ENCODE results near the gene ACTR2.

Gene ACTR2

DNA sequence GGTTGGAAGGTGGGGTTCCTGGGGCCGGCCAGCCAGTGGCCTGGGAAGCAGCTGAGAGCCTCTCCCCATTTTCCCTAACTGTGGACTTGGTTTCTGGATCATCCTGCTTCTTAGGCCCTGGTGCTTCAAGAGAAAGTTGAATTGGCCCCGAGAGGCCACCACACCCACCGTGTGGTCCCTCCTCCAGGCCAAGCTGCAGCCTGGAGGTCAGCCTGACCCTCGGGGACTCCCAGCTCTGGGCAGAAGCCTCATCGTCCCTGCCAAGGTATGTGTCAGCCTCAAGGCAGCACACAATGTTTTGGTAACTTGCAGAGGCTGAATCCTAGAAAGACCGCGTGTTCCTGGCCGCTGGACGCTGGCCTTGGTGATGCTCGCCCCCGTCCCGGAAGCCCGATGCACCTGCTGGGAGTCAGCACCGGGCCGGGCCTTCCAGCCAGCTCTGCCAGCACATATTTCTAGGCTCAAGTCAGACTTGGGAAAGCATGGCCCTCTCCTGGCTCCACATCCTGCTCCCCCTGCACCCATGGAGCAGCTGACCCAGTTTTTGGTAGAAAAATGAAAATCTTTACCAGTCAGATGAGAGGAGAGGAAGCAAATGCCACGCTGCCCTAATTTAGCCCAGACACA lies 72.6 kb downstream of the ACTR2 start:
- TF ChIP-seq, protein P1, sequence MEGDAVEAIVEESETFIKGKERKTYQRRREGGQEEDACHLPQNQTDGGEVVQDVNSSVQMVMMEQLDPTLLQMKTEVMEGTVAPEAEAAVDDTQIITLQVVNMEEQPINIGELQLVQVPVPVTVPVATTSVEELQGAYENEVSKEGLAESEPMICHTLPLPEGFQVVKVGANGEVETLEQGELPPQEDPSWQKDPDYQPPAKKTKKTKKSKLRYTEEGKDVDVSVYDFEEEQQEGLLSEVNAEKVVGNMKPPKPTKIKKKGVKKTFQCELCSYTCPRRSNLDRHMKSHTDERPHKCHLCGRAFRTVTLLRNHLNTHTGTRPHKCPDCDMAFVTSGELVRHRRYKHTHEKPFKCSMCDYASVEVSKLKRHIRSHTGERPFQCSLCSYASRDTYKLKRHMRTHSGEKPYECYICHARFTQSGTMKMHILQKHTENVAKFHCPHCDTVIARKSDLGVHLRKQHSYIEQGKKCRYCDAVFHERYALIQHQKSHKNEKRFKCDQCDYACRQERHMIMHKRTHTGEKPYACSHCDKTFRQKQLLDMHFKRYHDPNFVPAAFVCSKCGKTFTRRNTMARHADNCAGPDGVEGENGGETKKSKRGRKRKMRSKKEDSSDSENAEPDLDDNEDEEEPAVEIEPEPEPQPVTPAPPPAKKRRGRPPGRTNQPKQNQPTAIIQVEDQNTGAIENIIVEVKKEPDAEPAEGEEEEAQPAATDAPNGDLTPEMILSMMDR (IDR thresholded peaks at IDR 0.05; ENCODE audit: low read depth, low read length, missing control alignments) = no peak
- no peak overlapping the region for H3K4me3 ChIP-seq (ENCODE audit: low read depth, low read length)
- in situ Hi-C loops (cut with HindIII; ENCODE audit: low sequenced_read_pairs) = loop anchor here (5.0 kb wide), 1 partner anchor 82 kb away; no protein-coding TSS in a partner anchor
- no peak for DNase-seq (ENCODE audit: low read depth)

DNA sequence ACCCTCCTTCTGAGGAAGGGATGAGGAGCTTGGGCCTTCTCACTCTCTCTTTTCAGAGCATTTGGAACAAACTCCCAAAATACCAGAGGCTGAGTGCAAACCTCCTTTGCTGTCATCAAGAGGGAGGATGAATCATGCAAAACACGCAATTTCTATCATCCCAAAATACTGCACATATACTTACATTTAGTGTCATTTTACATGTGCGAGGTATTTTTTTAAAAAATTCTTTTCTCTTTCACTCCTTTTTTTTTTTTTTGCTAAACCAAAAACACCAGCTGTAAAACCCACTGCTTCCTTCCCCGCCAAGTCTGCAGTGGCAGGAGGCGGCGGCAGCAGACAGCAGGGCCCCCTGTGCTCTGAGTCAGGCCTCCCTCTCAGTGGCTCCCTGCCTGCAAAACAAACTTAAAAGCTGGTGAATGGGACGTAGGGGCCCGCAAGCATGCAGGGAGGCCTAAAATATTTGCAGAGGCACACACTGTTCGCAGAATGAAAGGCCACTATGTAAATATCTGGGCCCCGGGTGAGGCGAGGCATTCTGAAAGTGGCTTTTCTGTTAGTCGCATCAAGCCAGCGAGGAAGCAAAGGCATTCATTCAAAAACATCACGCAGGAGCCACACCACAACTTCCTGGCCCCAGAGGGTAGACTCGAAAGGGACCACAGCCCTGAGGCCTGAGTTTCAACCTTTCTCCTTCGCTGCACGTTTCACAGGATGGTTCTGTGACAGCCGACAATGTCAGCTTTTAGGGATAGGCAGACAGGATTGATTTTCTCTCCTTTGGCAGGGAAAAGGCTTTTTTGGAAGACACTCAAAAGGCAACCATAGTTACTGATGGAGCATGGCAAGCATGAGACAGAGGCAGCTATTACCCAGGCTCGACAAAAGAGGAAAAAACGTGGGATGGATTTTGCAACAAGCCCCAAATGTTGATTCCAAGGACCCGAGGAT lies 73.4 kb downstream of the ACTR2 start:
- peak; percentile 75 for DNase-seq (ENCODE audit: low read depth)

DNA sequence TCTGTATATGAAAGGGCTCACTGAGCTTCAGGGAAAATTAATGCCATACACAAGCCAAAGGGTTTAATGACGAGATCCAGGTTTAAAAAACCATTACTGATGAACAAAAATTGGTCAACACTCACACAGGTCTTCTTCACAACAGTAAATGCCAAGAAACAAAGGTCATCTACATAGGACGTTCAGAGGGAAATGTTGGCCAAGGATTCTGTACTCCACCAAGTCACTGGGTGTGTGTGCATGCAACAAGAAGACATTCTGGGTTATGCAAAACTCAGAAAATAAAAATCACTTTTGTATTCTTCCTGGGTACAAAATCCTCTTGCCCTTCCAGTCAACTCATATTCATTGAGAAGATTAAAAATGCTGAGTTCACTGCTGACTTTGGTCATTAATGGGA lies 78.3 kb downstream of the ACTR2 start:
- H3K4me3 ChIP-seq (ENCODE audit: low read depth, low read length) = no peak overlapping the region
- TF ChIP-seq, protein P1 (IDR thresholded peaks at IDR 0.05; ENCODE audit: low read depth, low read length, missing control alignments) = no peak
- in situ Hi-C loops (cut with HindIII; ENCODE audit: low sequenced_read_pairs) = no loop called here
- no peak for DNase-seq (ENCODE audit: low read depth)

More for the DNA sequence above, 73.4 kb downstream of the ACTR2 start:
- no peak overlapping the region for H3K4me3 ChIP-seq (ENCODE audit: low read depth, low read length)
- in situ Hi-C loops (cut with HindIII; ENCODE audit: low sequenced_read_pairs) = loop anchor here (5.0 kb wide), 1 partner anchor 81 kb away; no protein-coding TSS in a partner anchor
- TF ChIP-seq, protein P1 (IDR thresholded peaks at IDR 0.05; ENCODE audit: low read depth, low read length, missing control alignments) = no peak

DNA sequence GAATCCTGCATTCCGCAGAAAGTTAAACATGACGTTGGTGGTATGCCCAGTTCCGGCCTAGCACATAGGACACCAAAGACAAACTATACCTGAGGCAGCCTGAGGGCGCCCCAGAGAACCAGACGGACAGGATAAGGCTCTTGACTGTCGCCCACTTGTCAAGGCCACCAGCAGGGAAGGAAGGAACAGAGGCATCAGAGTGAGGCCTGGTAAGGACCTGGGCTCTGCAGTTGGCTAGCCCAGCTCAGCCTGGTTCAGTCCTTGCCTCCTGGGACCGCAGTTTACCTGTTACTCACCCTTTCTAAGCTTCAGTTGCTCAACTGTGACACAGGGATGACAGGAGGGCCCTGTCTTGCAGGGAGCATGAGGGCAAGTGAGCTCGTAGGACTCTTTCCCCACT lies 82.1 kb downstream of the ACTR2 start:
- in situ Hi-C loops (cut with HindIII; ENCODE audit: low sequenced_read_pairs) = no loop called here
- TF ChIP-seq, protein P1 (IDR thresholded peaks at IDR 0.05; ENCODE audit: low read depth, low read length, missing control alignments) = no peak
- DNase-seq (ENCODE audit: low read depth) = no peak
- no peak overlapping the region for H3K4me3 ChIP-seq (ENCODE audit: low read depth, low read length)

DNA sequence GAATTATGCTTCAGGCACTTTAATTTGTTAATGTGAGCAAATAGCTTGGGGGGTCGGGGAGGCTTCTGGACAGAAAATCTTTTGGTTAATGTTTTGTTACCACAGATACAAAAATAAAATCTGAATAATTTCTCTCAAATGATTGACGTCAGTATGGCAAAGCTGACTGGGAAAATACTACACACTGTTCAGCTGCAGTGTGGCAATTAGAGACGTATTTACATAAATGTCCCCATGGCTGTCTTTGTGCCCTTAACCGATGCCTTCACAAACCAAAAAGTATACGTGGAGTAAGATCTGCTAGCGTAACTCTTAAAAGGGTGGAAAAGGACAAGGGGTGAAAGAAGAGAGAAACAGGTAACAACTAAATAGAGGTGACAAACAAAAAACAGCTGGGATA lies 83.4 kb downstream of the ACTR2 start:
- no peak for DNase-seq (ENCODE audit: low read depth)
- TF ChIP-seq, protein P1 (IDR thresholded peaks at IDR 0.05; ENCODE audit: low read depth, low read length, missing control alignments) = no peak
- in situ Hi-C loops (cut with HindIII; ENCODE audit: low sequenced_read_pairs) = no loop called here
- no peak overlapping the region for H3K4me3 ChIP-seq (ENCODE audit: low read depth, low read length)

DNA sequence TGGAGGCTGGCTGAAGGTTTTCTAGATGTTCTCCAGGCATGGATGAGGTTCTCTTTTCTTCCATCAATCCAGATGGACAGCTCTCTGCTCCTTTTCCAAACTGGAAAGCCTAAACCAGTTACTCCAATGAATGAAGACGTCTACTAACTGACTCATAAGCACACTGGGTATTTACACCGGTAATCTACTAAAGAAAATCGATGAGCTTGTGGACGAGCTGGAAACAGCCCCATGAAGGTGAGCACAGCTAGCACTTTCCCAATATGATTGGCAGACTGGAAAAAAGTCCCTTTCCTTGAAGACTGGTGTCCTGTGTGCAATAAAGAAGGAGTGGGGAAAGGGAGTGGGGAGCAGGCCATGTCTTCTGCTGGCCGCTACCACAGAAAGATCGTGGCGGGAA lies 84.0 kb downstream of the ACTR2 start:
- DNase-seq (ENCODE audit: low read depth) = no peak
- in situ Hi-C loops (cut with HindIII; ENCODE audit: low sequenced_read_pairs) = no loop called here
- TF ChIP-seq, protein P1 (IDR thresholded peaks at IDR 0.05; ENCODE audit: low read depth, low read length, missing control alignments) = no peak
- H3K4me3 ChIP-seq (ENCODE audit: low read depth, low read length) = no peak overlapping the region

Data from astrocyte of the cerebellum (primary cell).